Astrocyte (in vitro differentiated cells and primary cell): ENCODE data around the gene DCDC2B. TPM values are rescaled to one million over a fixed set of nuclear protein-coding genes. Genes with fewer than 3 reads are reported as not detected.

Source experiments
- DNase-seq: peaks from one replicate; pipeline ENCODE4 v3.0.0-alpha.2; 2010; ENCODE audit warnings: low read depth
- FAIRE-seq: peaks from 2 replicates; lab custom pipeline; 2011; peaks lifted over from hg19 to GRCh38; lab: Jason Lieb, UNC
- H2AFZ ChIP-seq: 2 replicates; pipeline ENCODE4 v1.6.0; 2012; ENCODE audit warnings: low read depth, low read length, inconsistent platforms
- H3K27ac ChIP-seq: 2 replicates; pipeline ENCODE4 v1.5.1; 2011; ENCODE audit warnings: low read depth, low read length, inconsistent platforms
- H3K27me3 ChIP-seq: 2 replicates; pipeline ENCODE4 v1.6.0; 2011; ENCODE audit warnings: low read length, inconsistent platforms; ENCODE audit not compliant: insufficient read depth
- H3K36me3 ChIP-seq: 2 replicates; pipeline ENCODE4 v1.5.1; 2011; ENCODE audit warnings: low read length, inconsistent platforms; ENCODE audit not compliant: insufficient read depth
- H3K4me1 ChIP-seq: 2 replicates; pipeline ENCODE4 v1.5.1; 2011; ENCODE audit warnings: low read length, inconsistent platforms; ENCODE audit not compliant: insufficient read depth
- H3K4me2 ChIP-seq: 2 replicates; pipeline ENCODE4 v1.6.0; 2012; ENCODE audit warnings: low read length, inconsistent platforms
- H3K4me3 ChIP-seq: 2 replicates; pipeline ENCODE4 v1.5.1; 2011; ENCODE audit warnings: low read depth, mild to moderate bottlenecking, low read length, inconsistent platforms; ENCODE audit not compliant: insufficient read depth
- H3K79me2 ChIP-seq: 2 replicates; pipeline ENCODE4 v1.6.0; 2012; ENCODE audit warnings: mild to moderate bottlenecking, low read length, inconsistent platforms; ENCODE audit not compliant: insufficient read depth
- H3K9ac ChIP-seq: 2 replicates; pipeline ENCODE4 v1.6.0; 2012; ENCODE audit warnings: mild to moderate bottlenecking, low read length, inconsistent platforms
- H3K9me3 ChIP-seq: 2 replicates; pipeline ENCODE4 v1.5.1; 2012; ENCODE audit warnings: low read depth, mild to moderate bottlenecking, low read length, inconsistent platforms; ENCODE audit not compliant: insufficient read depth
- H4K20me1 ChIP-seq: 2 replicates; pipeline ENCODE4 v1.6.0; 2012; ENCODE audit warnings: low read length, inconsistent platforms; ENCODE audit not compliant: insufficient read depth
- H3K27ac Mint-ChIP-seq: one replicate; pipeline ENCODE4 v1.8.0; 2021; ENCODE audit warnings: mild to moderate bottlenecking, mixed read lengths; ENCODE audit not compliant: unreplicated experiment
- H3K27me3 Mint-ChIP-seq: one replicate; pipeline ENCODE4 v1.8.0; 2021; ENCODE audit warnings: low read depth, mixed read lengths; ENCODE audit not compliant: unreplicated experiment
- H3K36me3 Mint-ChIP-seq: one replicate; pipeline ENCODE4 v1.8.0; 2021; ENCODE audit warnings: low read depth, mixed read lengths; ENCODE audit not compliant: unreplicated experiment
- H3K4me1 Mint-ChIP-seq: one replicate; pipeline ENCODE4 v1.8.0; 2021; ENCODE audit warnings: low read depth, mixed read lengths; ENCODE audit not compliant: unreplicated experiment
- H3K4me3 Mint-ChIP-seq: one replicate; pipeline ENCODE4 v1.8.0; 2021; ENCODE audit warnings: mild to moderate bottlenecking, moderate library complexity, mixed read lengths; ENCODE audit not compliant: unreplicated experiment
- H3K9me3 Mint-ChIP-seq: one replicate; pipeline ENCODE4 v1.8.0; 2021; ENCODE audit warnings: mild to moderate bottlenecking, mixed read lengths; ENCODE audit not compliant: unreplicated experiment
- EZH2 ChIP-seq: IDR thresholded peaks from 2 replicates; pipeline ENCODE4 v1.6.1; 2012; ENCODE audit warnings: mild to moderate bottlenecking, low read length, inconsistent platforms; ENCODE audit not compliant: insufficient read depth
- total RNA-seq: library from RNA; stranded (reverse); gene quantifications from 2 replicates; pipeline ENCODE4 v1.2.1, GENCODE V29; 2021
- TF ChIP-seq, protein P1 (sequence below): IDR thresholded peaks from 2 replicates; pipeline ENCODE4 v1.5.1; 2011; ENCODE audit warnings: low read depth, mild to moderate bottlenecking, inconsistent platforms, low read length, moderate library complexity; ENCODE audit not compliant: insufficient read depth

Gene DCDC2B
- total RNA-seq, 1 donor from 2014 or later: not detected

DNA sequence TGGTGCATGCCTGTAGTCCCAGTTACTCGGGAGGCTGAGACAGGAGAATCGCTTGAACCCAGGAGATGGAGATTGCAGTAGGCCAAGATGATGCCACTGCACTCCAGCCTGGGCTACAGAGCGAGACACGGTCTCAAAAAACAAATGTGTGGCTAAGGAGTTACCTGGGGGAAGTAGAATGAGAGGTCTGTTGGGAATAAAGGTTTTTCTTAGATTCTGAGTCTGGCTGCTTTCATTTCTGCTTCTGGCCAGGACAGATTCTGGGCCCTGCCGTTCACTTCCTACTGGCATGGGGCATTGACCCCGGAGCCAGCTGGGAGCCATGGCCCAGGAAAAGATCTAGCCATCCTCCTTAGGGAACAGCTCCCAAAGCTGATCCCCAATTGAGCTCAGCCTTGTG, 420 bp upstream of the DCDC2B start:
- H3K4me1 Mint-ChIP-seq: no peaks in the 10 kb centered on the region
- no peak overlapping the region for H3K4me3 ChIP-seq
- H3K27ac ChIP-seq: no peak overlapping the region
- H3K4me2 ChIP-seq: no peak overlapping the region
- no peak for FAIRE-seq
- TF ChIP-seq EZH2: no peak
- TF ChIP-seq, protein P1, sequence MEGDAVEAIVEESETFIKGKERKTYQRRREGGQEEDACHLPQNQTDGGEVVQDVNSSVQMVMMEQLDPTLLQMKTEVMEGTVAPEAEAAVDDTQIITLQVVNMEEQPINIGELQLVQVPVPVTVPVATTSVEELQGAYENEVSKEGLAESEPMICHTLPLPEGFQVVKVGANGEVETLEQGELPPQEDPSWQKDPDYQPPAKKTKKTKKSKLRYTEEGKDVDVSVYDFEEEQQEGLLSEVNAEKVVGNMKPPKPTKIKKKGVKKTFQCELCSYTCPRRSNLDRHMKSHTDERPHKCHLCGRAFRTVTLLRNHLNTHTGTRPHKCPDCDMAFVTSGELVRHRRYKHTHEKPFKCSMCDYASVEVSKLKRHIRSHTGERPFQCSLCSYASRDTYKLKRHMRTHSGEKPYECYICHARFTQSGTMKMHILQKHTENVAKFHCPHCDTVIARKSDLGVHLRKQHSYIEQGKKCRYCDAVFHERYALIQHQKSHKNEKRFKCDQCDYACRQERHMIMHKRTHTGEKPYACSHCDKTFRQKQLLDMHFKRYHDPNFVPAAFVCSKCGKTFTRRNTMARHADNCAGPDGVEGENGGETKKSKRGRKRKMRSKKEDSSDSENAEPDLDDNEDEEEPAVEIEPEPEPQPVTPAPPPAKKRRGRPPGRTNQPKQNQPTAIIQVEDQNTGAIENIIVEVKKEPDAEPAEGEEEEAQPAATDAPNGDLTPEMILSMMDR: no peak
- no peak overlapping the region for H3K27ac Mint-ChIP-seq
- H3K9ac ChIP-seq: no peak overlapping the region
- peaks cover 2% of the 10 kb centered on the region for H3K36me3 Mint-ChIP-seq
- H3K36me3 ChIP-seq: peaks cover 3% of the 10 kb centered on the region
- no peaks in the 10 kb centered on the region for H3K27me3 ChIP-seq
- DNase-seq: no peak
- no peak overlapping the region for H2AFZ ChIP-seq
- no peaks in the 10 kb centered on the region for H3K9me3 ChIP-seq
- H3K4me3 Mint-ChIP-seq: no peak overlapping the region
- no peaks in the 10 kb centered on the region for H3K4me1 ChIP-seq
- H4K20me1 ChIP-seq: no peaks in the 10 kb centered on the region
- no peaks in the 10 kb centered on the region for H3K9me3 Mint-ChIP-seq
- H3K79me2 ChIP-seq: peaks cover 6% of the 10 kb centered on the region
- no peaks in the 10 kb centered on the region for H3K27me3 Mint-ChIP-seq

DNA sequence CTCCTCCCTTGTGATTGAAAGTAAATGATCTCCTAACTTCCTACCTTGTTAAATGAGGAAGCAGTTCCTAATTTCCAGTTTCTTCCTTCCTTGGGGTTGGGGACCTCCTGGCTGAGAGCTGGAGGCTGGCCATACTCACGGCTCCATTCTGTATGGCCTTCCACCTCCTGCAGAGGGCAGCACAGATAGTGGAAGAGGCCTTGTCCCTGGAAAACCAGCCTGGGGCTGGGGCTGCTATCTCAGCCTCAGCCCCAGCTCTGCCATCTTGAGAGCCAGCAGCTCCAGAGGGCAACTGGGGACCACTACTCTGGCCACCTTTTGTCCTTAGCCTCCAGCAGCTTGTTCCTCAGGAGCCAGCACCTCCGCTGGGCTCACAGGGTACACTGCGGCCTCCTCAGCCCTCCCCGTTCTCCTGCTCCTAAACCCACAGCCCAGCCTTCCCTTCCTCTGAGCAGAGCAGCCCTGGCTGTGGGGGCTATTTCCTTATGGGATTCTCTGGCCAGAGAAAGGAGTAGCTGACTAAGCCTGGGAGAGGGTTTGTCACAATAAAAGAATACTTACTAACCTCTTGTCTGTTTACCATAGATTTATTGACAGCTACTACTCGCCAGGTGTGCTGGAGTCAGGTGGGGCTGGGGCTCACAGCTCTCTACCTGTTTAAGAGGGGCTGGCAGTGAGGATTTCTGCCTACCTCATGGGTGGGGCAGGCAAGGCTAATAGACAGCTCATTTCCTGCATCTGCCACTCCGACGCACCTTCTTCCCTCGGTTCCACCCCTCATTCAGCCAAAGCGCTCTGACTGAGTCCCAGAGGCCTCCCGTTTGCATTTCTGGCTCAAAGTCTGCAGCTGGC, 7.0 kb downstream of the DCDC2B start:
- DNase-seq (no peak), FAIRE-seq (no peak)
- Mint-ChIP-seq H3K36me3 (peaks cover 10% of the 10 kb centered on the region), H3K4me3 (no peak overlapping the region), H3K27me3 (no peaks in the 10 kb centered on the region), H3K9me3 (no peaks in the 10 kb centered on the region), H3K4me1 (peaks cover 3% of the 10 kb centered on the region), H3K27ac (no peak overlapping the region)
- Histone ChIP-seq H3K9ac (no peak overlapping the region), H3K4me2 (no peak overlapping the region), H4K20me1 (no peaks in the 10 kb centered on the region), H3K4me1 (peaks cover 2% of the 10 kb centered on the region), H2AFZ (no peak overlapping the region), H3K36me3 (peaks cover 17% of the 10 kb centered on the region), H3K4me3 (no peak overlapping the region), H3K27me3 (no peaks in the 10 kb centered on the region), H3K79me2 (peaks cover 11% of the 10 kb centered on the region), H3K9me3 (no peaks in the 10 kb centered on the region), H3K27ac (no peak overlapping the region)
- TF ChIP-seq, protein P1: peak; percentile 75
- no peak for TF ChIP-seq EZH2

DNA sequence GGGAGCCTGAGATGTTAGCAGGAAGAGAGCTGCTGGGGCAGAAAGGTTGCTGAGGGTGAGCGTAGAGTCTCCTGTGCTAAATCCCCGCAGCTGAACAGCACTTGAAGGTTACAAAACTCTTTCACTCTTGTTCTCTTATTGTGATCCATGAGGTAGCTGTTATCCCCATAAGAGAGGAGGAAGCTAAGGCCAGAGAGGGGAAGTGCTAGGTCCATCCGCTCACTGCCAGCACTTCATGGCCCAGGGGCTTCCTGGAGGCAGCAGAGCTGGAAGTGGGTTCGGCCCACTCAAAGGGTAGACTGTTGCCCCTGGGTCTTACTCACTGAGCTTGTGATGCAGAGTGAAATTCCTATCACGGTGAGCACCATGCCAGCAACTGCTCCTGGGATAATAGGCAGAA, 7.7 kb downstream of the DCDC2B start:
- Mint-ChIP-seq H3K36me3 (peaks cover 10% of the 10 kb centered on the region), H3K9me3 (no peaks in the 10 kb centered on the region), H3K27me3 (no peaks in the 10 kb centered on the region), H3K4me3 (no peak overlapping the region), H3K27ac (no peak overlapping the region), H3K4me1 (peaks cover 6% of the 10 kb centered on the region)
- H4K20me1 ChIP-seq: no peaks in the 10 kb centered on the region
- H3K4me1 ChIP-seq: peaks cover 9% of the 10 kb centered on the region
- TF ChIP-seq, protein P1: no peak
- TF ChIP-seq EZH2: no peak
- H3K9me3 ChIP-seq: no peaks in the 10 kb centered on the region
- no peak overlapping the region for H2AFZ ChIP-seq
- H3K9ac ChIP-seq: no peak overlapping the region
- H3K27ac ChIP-seq: no peak overlapping the region
- no peak for FAIRE-seq
- H3K79me2 ChIP-seq: peaks cover 19% of the 10 kb centered on the region
- no peak overlapping the region for H3K4me3 ChIP-seq
- H3K27me3 ChIP-seq: no peaks in the 10 kb centered on the region
- peaks cover 16% of the 10 kb centered on the region for H3K36me3 ChIP-seq
- no peak for DNase-seq
- no peak overlapping the region for H3K4me2 ChIP-seq
